ENCODE data around the gene MET. TPM values are rescaled to one million over a fixed set of nuclear protein-coding genes. Genes with fewer than 3 reads are reported as not detected.
"Not testable (repeated sequence)": the region's sequence is repeated elsewhere in the genome, so short reads cannot be mapped to it uniquely, and the experiment has no call there.

MET gene
- total RNA-seq, 1 experiment from 2014 or later: 8.3 TPM

- Histone ChIP-seq H3K27ac (no peak overlapping the region), H3K27me3 (replicated peaks) (peaks cover 7% of the 10 kb centered on the region), H3K4me3 (no peak overlapping the region), H3K36me3 (no peaks in the 10 kb centered on the region), H3K4me1 (replicated peaks) (no peaks in the 10 kb centered on the region), H3K9me3 (replicated peaks) (no peaks in the 10 kb centered on the region)
- DNase-seq (ENCODE audit: low read depth in 1 of 2, low spot score in 2 of 2): no peak
These were observed 148.2 kb downstream of the MET start for GRCh38 chr7:116820149-116820548.

- H3K36me3 ChIP-seq; H3K9me3 ChIP-seq (replicated peaks); H3K27ac ChIP-seq; H3K4me1 ChIP-seq (replicated peaks); H3K27me3 ChIP-seq (replicated peaks); H3K4me3 ChIP-seq; DNase-seq (ENCODE audit: low read depth in 1 of 2, low spot score in 2 of 2): not testable (repeated sequence)
These were observed 149.7 kb downstream of the MET start for GRCh38 chr7:116821647-116822046.

GRCh38 chr7:116824449-116824848 lies 152.5 kb downstream of the MET start:
- Histone ChIP-seq H3K27me3 (replicated peaks) (no peaks in the 10 kb centered on the region), H3K4me3 (no peak overlapping the region), H3K27ac (no peak overlapping the region), H3K4me1 (replicated peaks) (no peaks in the 10 kb centered on the region), H3K36me3 (no peaks in the 10 kb centered on the region), H3K9me3 (replicated peaks) (no peaks in the 10 kb centered on the region)
- DNase-seq (ENCODE audit: low read depth in 1 of 2, low spot score in 2 of 2): no peak

GRCh38 chr7:116828281-116828680 lies 156.3 kb downstream of the MET start:
- H3K36me3 ChIP-seq: no peaks in the 10 kb centered on the region
- no peak for DNase-seq (ENCODE audit: low read depth in 1 of 2, low spot score in 2 of 2)

GRCh38 chr7:116829041-116829440 lies 157.0 kb downstream of the MET start:
- Histone ChIP-seq H3K27ac (no peak overlapping the region), H3K4me1 (replicated peaks) (no peaks in the 10 kb centered on the region), H3K36me3 (no peaks in the 10 kb centered on the region), H3K27me3 (replicated peaks) (no peaks in the 10 kb centered on the region), H3K9me3 (replicated peaks) (no peaks in the 10 kb centered on the region), H3K4me3 (no peak overlapping the region)
- DNase-seq (ENCODE audit: low read depth in 1 of 2, low spot score in 2 of 2): no peak

More at GRCh38 chr7:116828281-116828680, 156.3 kb downstream of the MET start:
- H3K9me3 ChIP-seq (replicated peaks): no peaks in the 10 kb centered on the region
- no peak overlapping the region for H3K27ac ChIP-seq
- H3K27me3 ChIP-seq (replicated peaks): no peaks in the 10 kb centered on the region
- no peak overlapping the region for H3K4me3 ChIP-seq
- no peaks in the 10 kb centered on the region for H3K4me1 ChIP-seq (replicated peaks)

- H3K4me3 ChIP-seq: no peak overlapping the region
- H3K36me3 ChIP-seq: no peaks in the 10 kb centered on the region
- H3K4me1 ChIP-seq (replicated peaks): no peaks in the 10 kb centered on the region
- DNase-seq (ENCODE audit: low read depth in 1 of 2, low spot score in 2 of 2): no peak
- H3K27ac ChIP-seq: no peak overlapping the region
- H3K9me3 ChIP-seq (replicated peaks): no peaks in the 10 kb centered on the region
- H3K27me3 ChIP-seq (replicated peaks): no peaks in the 10 kb centered on the region
These were observed 157.5 kb downstream of the MET start for GRCh38 chr7:116829493-116829892.

- Histone ChIP-seq H3K9me3 (replicated peaks) (no peaks in the 10 kb centered on the region), H3K4me1 (replicated peaks) (no peaks in the 10 kb centered on the region), H3K27me3 (replicated peaks) (no peaks in the 10 kb centered on the region), H3K36me3 (no peaks in the 10 kb centered on the region), H3K4me3 (no peak overlapping the region), H3K27ac (no peak overlapping the region)
- DNase-seq (ENCODE audit: low read depth in 1 of 2, low spot score in 2 of 2): no peak
These were observed 160.7 kb downstream of the MET start for GRCh38 chr7:116832692-116833091.

GRCh38 chr7:116834815-116835504 lies 163.0 kb downstream of the MET start:
- Histone ChIP-seq H3K4me1 (replicated peaks) (no peaks in the 10 kb centered on the region), H3K27ac (no peak overlapping the region), H3K27me3 (replicated peaks) (no peaks in the 10 kb centered on the region), H3K36me3 (no peaks in the 10 kb centered on the region), H3K9me3 (replicated peaks) (no peaks in the 10 kb centered on the region), H3K4me3 (no peak overlapping the region)
- no peak for DNase-seq (ENCODE audit: low read depth in 1 of 2, low spot score in 2 of 2)

GRCh38 chr7:116836048-116836447 lies 164.1 kb downstream of the MET start:
- Histone ChIP-seq H3K27ac (no peak overlapping the region), H3K4me1 (replicated peaks) (no peaks in the 10 kb centered on the region), H3K36me3 (no peaks in the 10 kb centered on the region), H3K27me3 (replicated peaks) (no peaks in the 10 kb centered on the region), H3K4me3 (no peak overlapping the region), H3K9me3 (replicated peaks) (no peaks in the 10 kb centered on the region)
- no peak for DNase-seq (ENCODE audit: low read depth in 1 of 2, low spot score in 2 of 2)

- DNase-seq (ENCODE audit: low read depth in 1 of 2, low spot score in 2 of 2): no peak
These were observed 164.9 kb downstream of the MET start for GRCh38 chr7:116836911-116837310.

GRCh38 chr7:116837586-116837985 lies 165.6 kb downstream of the MET start:
- H3K4me1 ChIP-seq (replicated peaks): no peaks in the 10 kb centered on the region
- H3K27ac ChIP-seq: no peak overlapping the region
- H3K9me3 ChIP-seq (replicated peaks): no peaks in the 10 kb centered on the region
- DNase-seq (ENCODE audit: low read depth in 1 of 2, low spot score in 2 of 2): no peak
- no peaks in the 10 kb centered on the region for H3K27me3 ChIP-seq (replicated peaks)
- no peak overlapping the region for H3K4me3 ChIP-seq
- no peaks in the 10 kb centered on the region for H3K36me3 ChIP-seq

More at GRCh38 chr7:116836911-116837310, 164.9 kb downstream of the MET start:
- Histone ChIP-seq H3K4me3 (no peak overlapping the region), H3K4me1 (replicated peaks) (no peaks in the 10 kb centered on the region), H3K27me3 (replicated peaks) (no peaks in the 10 kb centered on the region), H3K9me3 (replicated peaks) (no peaks in the 10 kb centered on the region), H3K27ac (no peak overlapping the region), H3K36me3 (no peaks in the 10 kb centered on the region)

GRCh38 chr7:116840256-116840655 lies 168.3 kb downstream of the MET start:
- no peak overlapping the region for H3K27ac ChIP-seq
- no peak overlapping the region for H3K4me3 ChIP-seq
- no peaks in the 10 kb centered on the region for H3K9me3 ChIP-seq (replicated peaks)
- H3K27me3 ChIP-seq (replicated peaks): no peaks in the 10 kb centered on the region
- no peak for DNase-seq (ENCODE audit: low read depth in 1 of 2, low spot score in 2 of 2)
- no peaks in the 10 kb centered on the region for H3K36me3 ChIP-seq
- 0 out of 2 replicates have a peak, but pooled peaks cover 4% of the 10 kb centered on the region for H3K4me1 ChIP-seq (replicated peaks)

GRCh38 chr7:116842371-116842770 lies 170.4 kb downstream of the MET start:
- H3K4me3 ChIP-seq: no peak overlapping the region
- 0 out of 2 replicates have a peak, but pooled peaks cover 4% of the 10 kb centered on the region for H3K4me1 ChIP-seq (replicated peaks)
- H3K27me3 ChIP-seq (replicated peaks): no peaks in the 10 kb centered on the region
- no peaks in the 10 kb centered on the region for H3K9me3 ChIP-seq (replicated peaks)
- no peak for DNase-seq (ENCODE audit: low read depth in 1 of 2, low spot score in 2 of 2)
- no peak overlapping the region for H3K27ac ChIP-seq
- H3K36me3 ChIP-seq: no peaks in the 10 kb centered on the region

GRCh38 chr7:116843378-116843777 lies 171.4 kb downstream of the MET start:
- Histone ChIP-seq H3K27me3 (replicated peaks) (no peaks in the 10 kb centered on the region), H3K4me1 (replicated peaks) (0 out of 2 replicates have a peak, but pooled peaks cover 4% of the 10 kb centered on the region), H3K4me3 (no peak overlapping the region), H3K9me3 (replicated peaks) (no peaks in the 10 kb centered on the region), H3K36me3 (no peaks in the 10 kb centered on the region), H3K27ac (no peak overlapping the region)
- no peak for DNase-seq (ENCODE audit: low read depth in 1 of 2, low spot score in 2 of 2)

Measured in SJSA1 (cell line).